NCI-H1417 (cell line): ENCODE results near the gene GLA.
A peak's percentile ranks its signal among the peaks of the same experiment; 100 is the strongest.

Source experiments
- DNase-seq, 3 experiments: peaks; one replicate each; lab custom pipeline; 2025; lab: John Stamatoyannopoulos, UW

The GLA gene

GRCh38 chrX:101397779-101398178 lies 9.9 kb downstream of the GLA start:
- no peak for DNase-seq

GRCh38 chrX:101395789-101396188 lies 11.9 kb downstream of the GLA start:
- DNase-seq, result no peak

GRCh38 chrX:101394372-101394771 lies 13.4 kb downstream of the GLA start:
- DNase-seq, result no peak

GRCh38 chrX:101393530-101394305 lies 14.0 kb downstream of the GLA start:
- DNase-seq, result no peak

- DNase-seq, result no peak
Observed at GRCh38 chrX:101391831-101392230, 15.9 kb downstream of the GLA start.

- DNase-seq, result peak; percentile 84 to 93 (median 91)
Observed at GRCh38 chrX:101390664-101391525, 16.8 kb downstream of the GLA start, which contains the start of gene RPL36A. Gene RPL36A (plus strand): TSS chrX:101391011. CDS start chrX:101391044, 33 bp downstream.

- DNase-seq, result no peak
Observed at GRCh38 chrX:101388604-101389003, 19.1 kb downstream of the GLA start.

GRCh38 chrX:101386542-101386885 lies 21.2 kb downstream of the GLA start:
- DNase-seq, result no peak

- no peak for DNase-seq
Observed at GRCh38 chrX:101385795-101386541, 21.8 kb downstream of the GLA start, which contains the start of gene BTK. Gene BTK (minus strand): TSS chrX:101386191. CDS start chrX:101375284, 10,907 bp downstream.

GRCh38 chrX:101385026-101385684 lies 22.6 kb downstream of the GLA start:
- DNase-seq, result no peak

- DNase-seq, result no peak
Observed at GRCh38 chrX:101383679-101384205, 24.0 kb downstream of the GLA start.

- DNase-seq, result no peak
Observed at GRCh38 chrX:101377547-101377946, 30.2 kb downstream of the GLA start.

- DNase-seq, result no peak
Observed at GRCh38 chrX:101370888-101371504, 36.7 kb downstream of the GLA start.

GRCh38 chrX:101369687-101370086 lies 38.0 kb downstream of the GLA start:
- DNase-seq, result no peak

GRCh38 chrX:101368800-101369199 lies 38.9 kb downstream of the GLA start:
- no peak for DNase-seq

GRCh38 chrX:101365301-101365795 lies 42.4 kb downstream of the GLA start:
- no peak for DNase-seq

- no peak for DNase-seq
Observed at GRCh38 chrX:101362757-101363156, 45.0 kb downstream of the GLA start.

- no peak for DNase-seq
Observed at GRCh38 chrX:101362116-101362515, 45.6 kb downstream of the GLA start.

GRCh38 chrX:101360390-101360789 lies 47.3 kb downstream of the GLA start:
- no peak for DNase-seq

- no peak for DNase-seq
Observed at GRCh38 chrX:101359966-101360365, 47.8 kb downstream of the GLA start.
